Gastroesophageal sphincter (tissue), 3 donors: ENCODE measurements around the gene IL36G.

Experiments used
- CTCF ChIP-seq, 4 experiments: fragments of 200-600 bp in 2 of 4; fragments of 450-650 bp in 2 of 4; sonication (generic) in 1 of 4; IDR thresholded peaks; one replicate each; pipeline ENCODE4 v1.5.1; 2017 to 2019; ENCODE audit warnings: antibody characterized with exemption in 4 of 4, mild to moderate bottlenecking in 2 of 4, moderate library complexity in 2 of 4
- EP300 ChIP-seq: sonication (generic); formaldehyde crosslinking; IDR thresholded peaks from one replicate; pipeline ENCODE4 v1.6.1; 2017; ENCODE audit warnings: antibody characterized with exemption, mild to moderate bottlenecking
- POLR2AphosphoS5 ChIP-seq: sonication (generic); formaldehyde crosslinking; IDR thresholded peaks from one replicate; pipeline ENCODE4 v1.6.1; 2017; ENCODE audit warnings: antibody characterized with exemption

DNA sequence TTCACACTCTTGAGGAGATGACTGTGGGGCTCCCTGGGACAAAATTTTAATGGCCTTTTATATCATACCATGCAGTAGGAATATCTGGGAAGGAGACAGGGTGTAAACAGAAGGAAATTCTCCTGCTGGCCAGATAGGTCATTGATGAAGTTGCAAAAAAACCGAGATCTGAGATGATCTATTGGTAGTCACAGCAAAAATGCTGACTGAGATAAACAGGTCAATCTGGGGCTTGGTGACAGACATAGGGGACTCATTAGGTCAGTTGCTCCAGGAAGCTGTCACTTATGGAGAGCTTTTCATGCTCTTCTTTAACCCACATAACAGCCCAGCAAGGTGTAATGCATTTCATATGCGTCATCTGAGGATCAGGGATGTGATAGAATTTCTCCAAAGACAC lies 24.9 kb downstream of the IL36G start:
- TF ChIP-seq CTCF (IDR thresholded peaks at IDR 0.05) (no peak), EP300 (no peak), POLR2AphosphoS5 (no peak)
